Right cardiac atrium (tissue), 5 donors: ENCODE measurements around the gene EPHB2. TPM values are rescaled to one million over a fixed set of nuclear protein-coding genes. Genes with fewer than 3 reads are reported as not detected.

Experiments used
- ATAC-seq, 2 donors: fragments of 200-7000 bp; cut with Tn5 transposase; one replicate each; pipeline versions ENCODE4 v1.8.0 to v1.9.1; 2020; ENCODE audit warnings: moderate library complexity in 2 of 2, mild to moderate bottlenecking in 1 of 2
- DNase-seq, 3 donors: peaks; one replicate each; pipeline ENCODE4 v3.0.0-alpha.2; 2020
- H3K27ac ChIP-seq: one replicate; pipeline ENCODE4 v1.5.1; 2013; ENCODE audit warnings: mild to moderate bottlenecking, low read length, control low read depth, moderate library complexity
- H3K27me3 ChIP-seq: one replicate; pipeline ENCODE4 v1.6.1; 2013; ENCODE audit not compliant: control insufficient read depth, insufficient read depth
- H3K4me1 ChIP-seq: one replicate; pipeline ENCODE4 v1.6.1; 2013; ENCODE audit warnings: low read length; ENCODE audit not compliant: control insufficient read depth, insufficient read depth
- H3K4me3 ChIP-seq: one replicate; pipeline ENCODE4 v1.5.1; 2013; ENCODE audit warnings: low read length, control low read depth
- H3K9me3 ChIP-seq: one replicate; pipeline ENCODE4 v1.6.1; 2013; ENCODE audit warnings: low read length; ENCODE audit not compliant: control insufficient read depth
- WGBS: extraction: QIAGEN DNeasy Blood & Tissue Kit; methylation state at CpG from one replicate; pipeline ENCODE4 v1.1.7; 2013; 5-methylcytosine and 5-hydroxymethylcytosine counted together
- intact Hi-C, 4 donors: fragments of 100-400 bp; cut with DNase I; formaldehyde crosslinking; loops; one replicate each; pipeline versions ENCODE4 v1.11.0 to v1.14.0; 2022 to 2023
- polyA plus RNA-seq: library from polyadenylated mRNA; stranded (reverse); fragments of 200-250 nt; gene quantifications from one replicate; pipeline ENCODE4 v1.2.3, GENCODE V29; 2013
- total RNA-seq, 4 donors: library from RNA; stranded (reverse); fragmentation: NEBNext Ultra II Directional; extraction: Animal tissue kit (Norgen Biotek cat#: 25700); gene quantifications; one replicate each; pipeline ENCODE4 v1.2.1, GENCODE V29; 2021
- donor health status: healthy with polysubstance abuse.
- donor health status: DM: no; HTN: yes; CAD: no.
- donor health status: DM: no; HTN: no; CAD: no.
- donor health status: DM: no; HTN: yes; CAD: no; lungs with severe emphysema.
- donor health status: DM: yes; HTN: yes; CAD: no.

EPHB2 gene
- total and polyA plus RNA-seq, 5 donors: 1.2 to 7.7 (median 3.5) TPM

- H3K4me1 ChIP-seq: peaks cover 6% of the 10 kb centered on the region
- intact Hi-C loops: no loop called here
- H3K27ac ChIP-seq: no peak overlapping the region
- H3K9me3 ChIP-seq: no peaks in the 10 kb centered on the region
- H3K4me3 ChIP-seq: no peak overlapping the region
- H3K27me3 ChIP-seq: no peaks in the 10 kb centered on the region
- DNase-seq (no peak), ATAC-seq (no peak)
- WGBS: 92% methylated on average over 6 of the region's 6 CpGs
Measured at GRCh38 chr1:22769932-22770331, 59.3 kb downstream of the EPHB2 start.

- no peaks in the 10 kb centered on the region for H3K27me3 ChIP-seq
- no peak overlapping the region for H3K27ac ChIP-seq
- H3K4me1 ChIP-seq: peaks cover 6% of the 10 kb centered on the region
- 61% methylated on average over 13 of the region's 13 CpGs for WGBS
- intact Hi-C loops: no loop called here
- peak; percentile 60 to 62 for ATAC-seq
- no peak overlapping the region for H3K4me3 ChIP-seq
- DNase-seq: peak; percentile 73 to 86 (median 76)
- H3K9me3 ChIP-seq: no peaks in the 10 kb centered on the region
Measured at GRCh38 chr1:22772014-22772413, 61.4 kb downstream of the EPHB2 start.

- ATAC-seq: peak; percentile 77 to 84
- Histone ChIP-seq H3K27ac (peak overlapping the region; percentile 18), H3K4me3 (no peak overlapping the region), H3K9me3 (no peaks in the 10 kb centered on the region), H3K27me3 (no peaks in the 10 kb centered on the region), H3K4me1 (peaks cover 12% of the 10 kb centered on the region)
- intact Hi-C loops: no loop called here
- 46% methylated on average over 17 of the region's 17 CpGs for WGBS
- DNase-seq: peak; percentile 90 to 94 (median 91)
Measured at GRCh38 chr1:22773981-22774832, 63.6 kb downstream of the EPHB2 start.

GRCh38 chr1:22774833-22775182, 64.2 kb downstream of the EPHB2 start:
- peaks cover 13% of the 10 kb centered on the region for H3K4me1 ChIP-seq
- no peaks in the 10 kb centered on the region for H3K27me3 ChIP-seq
- DNase-seq: no peak
- H3K27ac ChIP-seq: no peak overlapping the region
- H3K9me3 ChIP-seq: no peaks in the 10 kb centered on the region
- no peak for ATAC-seq
- no peak overlapping the region for H3K4me3 ChIP-seq
- intact Hi-C loops: no loop called here

- Histone ChIP-seq H3K27me3 (no peaks in the 10 kb centered on the region), H3K4me3 (no peak overlapping the region), H3K4me1 (peaks cover 13% of the 10 kb centered on the region), H3K27ac (no peak overlapping the region), H3K9me3 (no peaks in the 10 kb centered on the region)
- DNase-seq: no peak
- 56% methylated on average over 7 of the region's 7 CpGs for WGBS
- intact Hi-C loops: no loop called here
- ATAC-seq: no peak
Measured at GRCh38 chr1:22775478-22775877, 64.8 kb downstream of the EPHB2 start.

DNA sequence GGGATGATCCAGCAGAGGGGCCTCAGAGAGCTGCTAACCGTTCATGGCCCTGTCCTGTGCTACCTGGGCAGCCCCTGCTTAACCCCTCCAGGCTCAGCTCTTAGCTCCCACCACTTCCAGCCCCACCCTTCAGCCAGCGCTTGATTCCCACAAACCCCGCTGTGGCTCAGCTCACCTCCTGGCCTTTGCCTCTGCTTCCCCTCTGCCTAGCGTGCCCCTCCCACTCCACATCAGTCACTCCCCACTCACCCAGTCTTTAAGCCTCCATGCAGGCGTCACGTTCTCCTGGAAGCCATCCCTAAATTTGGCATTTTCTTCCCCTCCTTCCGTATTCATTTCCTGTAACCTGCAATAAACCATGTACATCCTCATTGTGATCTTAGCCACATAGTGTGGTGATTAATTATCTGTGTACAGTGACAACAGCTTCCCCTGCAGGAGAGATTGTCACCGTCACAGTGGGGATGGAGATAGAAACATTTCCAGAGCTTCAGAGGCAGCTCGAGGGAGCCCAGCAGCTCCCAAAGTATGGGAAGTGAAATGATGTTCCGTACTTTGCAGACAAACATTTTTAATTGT, 65.5 kb downstream of the EPHB2 start:
- H3K4me3 ChIP-seq: no peak overlapping the region
- no peaks in the 10 kb centered on the region for H3K9me3 ChIP-seq
- DNase-seq: no peak
- H3K27ac ChIP-seq: no peak overlapping the region
- no peak for ATAC-seq
- no peaks in the 10 kb centered on the region for H3K27me3 ChIP-seq
- WGBS: 42% methylated on average over 10 of the region's 10 CpGs
- intact Hi-C loops: no loop called here
- H3K4me1 ChIP-seq: peaks cover 13% of the 10 kb centered on the region

- intact Hi-C loops: no loop called here
- ATAC-seq: no peak
- H3K9me3 ChIP-seq: no peaks in the 10 kb centered on the region
- no peak for DNase-seq
- H3K4me3 ChIP-seq: no peak overlapping the region
- no peaks in the 10 kb centered on the region for H3K27me3 ChIP-seq
- 50% methylated on average over 7 of the region's 7 CpGs for WGBS
- peaks cover 13% of the 10 kb centered on the region for H3K4me1 ChIP-seq
- H3K27ac ChIP-seq: no peak overlapping the region
Measured at GRCh38 chr1:22777388-22778057, 66.9 kb downstream of the EPHB2 start.

DNA sequence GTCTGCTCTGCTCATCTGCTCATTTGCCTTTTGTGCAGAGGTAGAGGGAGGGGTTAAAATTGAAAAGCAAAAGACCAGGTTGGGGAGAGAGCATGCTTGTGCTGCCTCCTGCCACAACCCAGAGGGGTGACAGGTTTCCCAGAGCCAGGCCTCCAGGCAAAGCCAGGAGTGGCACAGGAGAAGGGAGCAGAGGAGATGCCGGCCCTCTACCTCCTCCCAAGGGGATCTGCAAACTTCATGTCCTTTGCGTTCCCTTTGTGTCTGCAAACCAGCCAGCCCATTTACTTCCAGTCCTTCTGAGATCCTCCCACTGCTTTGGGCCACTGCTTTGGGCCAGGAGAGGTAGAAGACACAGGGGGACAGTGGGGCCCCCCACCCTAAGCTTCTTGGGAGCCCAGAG, 67.8 kb downstream of the EPHB2 start:
- Histone ChIP-seq H3K27me3 (no peaks in the 10 kb centered on the region), H3K9me3 (no peaks in the 10 kb centered on the region), H3K4me3 (no peak overlapping the region), H3K27ac (no peak overlapping the region), H3K4me1 (peaks cover 10% of the 10 kb centered on the region)
- no peak for DNase-seq
- intact Hi-C loops: no loop called here
- no peak for ATAC-seq
- WGBS: 51% methylated on average over 2 of the region's 2 CpGs

DNA sequence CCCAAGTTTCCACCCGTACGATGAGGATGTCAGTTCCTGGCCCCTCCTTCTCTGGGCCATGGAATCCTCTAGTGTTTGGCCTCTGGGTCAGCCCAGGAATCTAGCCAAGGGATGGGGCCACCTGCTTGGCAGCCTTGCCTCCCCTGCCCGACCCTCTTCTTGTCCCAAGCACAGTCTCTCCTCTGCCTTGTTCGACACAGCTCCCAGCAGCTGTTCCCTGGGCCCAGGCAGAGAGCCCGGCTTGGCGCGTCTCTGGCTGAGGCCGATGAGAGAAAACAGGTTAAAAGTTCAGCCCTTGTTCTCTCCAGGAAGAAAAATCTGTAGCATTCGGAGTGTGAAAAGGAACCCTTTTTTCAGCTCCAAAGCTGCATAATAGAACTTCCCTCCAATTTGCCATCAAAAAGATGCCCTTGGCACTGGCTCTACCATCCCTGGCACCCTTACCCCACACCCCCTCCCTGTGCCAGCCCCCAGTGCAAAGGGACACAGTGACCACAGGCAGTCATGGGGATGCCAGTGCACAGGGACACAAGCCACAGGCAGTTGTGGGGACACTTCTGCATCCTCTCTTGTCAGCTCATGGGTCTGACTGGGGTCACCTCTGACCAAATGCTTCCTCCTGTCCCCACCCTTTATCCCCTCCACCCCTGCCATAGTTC, 68.4 kb downstream of the EPHB2 start:
- intact Hi-C loops: no loop called here
- peak; percentile 46 to 89 (median 88) for DNase-seq
- H3K27me3 ChIP-seq: no peaks in the 10 kb centered on the region
- H3K27ac ChIP-seq: no peak overlapping the region
- no peak overlapping the region for H3K4me3 ChIP-seq
- no peaks in the 10 kb centered on the region for H3K9me3 ChIP-seq
- peak; percentile 56 to 61 for ATAC-seq
- 33% methylated on average over 9 of the region's 9 CpGs for WGBS
- peaks cover 9% of the 10 kb centered on the region for H3K4me1 ChIP-seq

DNA sequence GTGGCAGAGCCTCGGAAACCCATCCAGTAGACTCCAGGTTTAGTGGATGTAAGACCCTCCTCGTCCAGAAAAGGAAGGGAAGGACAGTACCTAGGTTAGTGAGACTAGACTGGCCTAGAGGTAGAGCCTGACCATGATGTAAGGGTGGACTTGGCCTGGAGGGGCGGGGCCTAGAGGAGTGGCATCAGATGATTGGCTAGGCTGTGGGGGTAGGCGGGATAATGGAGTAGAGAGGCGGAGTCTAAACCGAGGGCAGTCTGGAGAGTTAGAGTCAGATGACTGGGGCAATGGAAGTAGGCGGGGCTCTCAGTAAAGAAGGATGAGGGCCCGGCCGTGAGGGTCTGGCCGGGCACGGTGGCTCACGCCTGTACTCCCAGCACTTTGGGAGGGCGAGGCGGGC, 70.1 kb downstream of the EPHB2 start:
- Histone ChIP-seq H3K4me1 (peaks cover 6% of the 10 kb centered on the region), H3K27ac (no peak overlapping the region), H3K27me3 (no peaks in the 10 kb centered on the region), H3K4me3 (no peak overlapping the region), H3K9me3 (no peaks in the 10 kb centered on the region)
- WGBS: 88% methylated on average over 14 of the region's 14 CpGs
- intact Hi-C loops: loop anchor here in 1 of 4 donors (10.0 kb wide), 1 partner anchor 56 kb away; no protein-coding TSS in a partner anchor
- ATAC-seq: peak in 1 of 2 donors; percentile 35
- DNase-seq: no peak

- ATAC-seq: no peak
Measured at GRCh38 chr1:22781483-22781882, 70.8 kb downstream of the EPHB2 start.

More at GRCh38 chr1:22781483-22781882, 70.8 kb downstream of the EPHB2 start:
- no peak for DNase-seq
- Histone ChIP-seq H3K27me3 (no peaks in the 10 kb centered on the region), H3K4me3 (no peak overlapping the region), H3K27ac (no peak overlapping the region), H3K9me3 (no peaks in the 10 kb centered on the region), H3K4me1 (peaks cover 6% of the 10 kb centered on the region)
- intact Hi-C loops: loop anchor here in 1 of 4 donors (10.0 kb wide), 1 partner anchor 57 kb away; no protein-coding TSS in a partner anchor
- WGBS: 83% methylated on average over 4 of the region's 4 CpGs
